Measurements from ENCODE around the gene NFYC.

The NFYC gene

DNA sequence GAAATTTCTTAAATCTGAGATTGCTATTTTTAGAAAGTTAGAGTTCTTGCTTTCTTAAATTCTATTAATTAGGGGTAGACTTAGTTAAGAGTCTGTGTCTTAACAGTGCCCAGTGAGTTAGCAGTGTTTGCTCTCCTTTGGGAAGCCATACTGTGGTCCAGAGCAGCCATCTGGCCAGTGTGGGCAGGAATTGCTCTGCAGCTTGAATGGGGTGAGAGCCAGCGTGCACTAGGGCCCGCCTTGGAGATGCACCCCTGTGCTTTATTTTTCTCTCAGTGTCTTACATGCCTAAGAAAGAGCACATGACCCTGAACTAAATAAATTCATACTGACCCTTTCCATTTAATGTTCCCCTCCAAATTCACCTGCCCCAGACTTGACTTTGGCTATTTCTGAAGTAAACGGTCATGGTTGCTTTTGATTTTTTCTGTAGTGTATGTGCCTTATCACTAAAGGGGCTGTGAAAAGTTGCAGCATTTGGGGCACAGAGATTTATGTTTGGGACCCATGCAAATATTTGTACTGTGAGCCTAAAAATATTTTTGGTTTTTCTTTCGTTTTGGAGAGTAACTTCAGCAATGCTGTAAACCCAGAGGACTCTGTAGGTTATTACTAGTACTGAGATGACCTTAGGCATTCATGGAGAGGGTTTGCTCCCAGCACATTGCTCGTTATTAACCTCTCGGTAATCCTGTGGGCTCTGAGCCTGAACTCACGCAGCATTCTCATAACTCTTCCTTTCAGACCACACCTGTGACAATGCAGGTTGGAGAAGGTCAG is 70.8 kb downstream of the NFYC start:
- DNase-seq: no peak

GRCh38 chr1:40763742-40764532 is 72.4 kb downstream of the NFYC start:
- no peak for DNase-seq

DNA sequence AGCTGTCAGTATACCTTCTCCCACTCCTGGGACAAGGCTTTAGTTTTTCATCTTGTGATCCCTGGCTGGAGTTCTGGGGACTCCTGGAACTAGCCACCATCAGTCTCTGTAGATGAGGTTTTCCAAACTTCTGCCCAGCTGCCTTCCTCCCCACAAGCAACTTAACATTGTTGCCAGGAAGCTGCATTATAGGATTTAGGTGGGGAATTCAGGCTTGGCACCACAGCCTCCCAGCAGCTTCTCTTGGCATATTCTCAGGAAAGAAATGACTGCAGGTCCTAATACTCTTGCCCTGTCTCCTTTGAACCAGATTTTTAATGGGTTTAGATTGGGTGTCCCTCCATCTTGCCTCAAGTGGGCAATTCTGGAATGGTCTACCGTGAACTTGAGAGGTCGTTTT is 73.5 kb downstream of the NFYC start:
- no peak for DNase-seq

DNA sequence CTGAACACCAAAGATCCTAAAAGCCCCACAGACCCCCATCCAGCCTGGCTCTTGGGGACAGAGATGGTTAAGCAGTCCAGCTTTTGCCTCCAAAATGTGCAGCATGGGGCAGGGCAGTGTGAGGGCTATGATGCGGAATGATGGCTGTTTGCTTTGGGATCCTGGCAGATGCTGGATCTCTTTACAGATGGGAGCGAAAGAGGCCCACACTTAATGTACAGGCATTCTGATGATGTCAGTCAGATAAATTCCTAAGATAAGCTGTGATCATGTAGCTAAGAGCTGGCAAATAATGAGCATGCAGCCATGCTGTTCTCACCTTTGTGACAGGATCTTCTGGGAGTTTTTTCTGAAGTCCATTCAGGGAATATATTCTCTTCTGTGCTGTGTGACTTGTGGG is 74.5 kb downstream of the NFYC start:
- DNase-seq: no peak

DNA sequence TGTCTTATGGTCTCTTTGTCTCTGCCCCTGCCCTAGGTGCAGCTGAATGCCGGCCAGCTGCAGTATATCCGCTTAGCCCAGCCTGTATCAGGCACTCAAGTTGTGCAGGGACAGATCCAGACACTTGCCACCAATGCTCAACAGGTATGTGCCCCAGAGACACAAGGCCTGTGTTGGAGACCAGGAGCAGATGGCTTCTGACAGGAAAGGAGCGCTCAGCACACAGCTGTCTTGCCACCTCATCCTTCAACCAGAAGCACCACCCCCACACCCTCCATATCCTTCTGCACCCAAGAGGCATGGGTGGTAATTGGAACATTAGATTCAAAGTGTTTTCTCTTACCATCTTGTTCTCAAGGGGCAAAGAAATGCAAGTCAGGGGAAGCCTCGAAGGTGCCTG is 75.1 kb downstream of the NFYC start:
- DNase-seq: no peak

GRCh38 chr1:40768146-40768990 is 76.9 kb downstream of the NFYC start:
- DNase-seq: no peak

DNA sequence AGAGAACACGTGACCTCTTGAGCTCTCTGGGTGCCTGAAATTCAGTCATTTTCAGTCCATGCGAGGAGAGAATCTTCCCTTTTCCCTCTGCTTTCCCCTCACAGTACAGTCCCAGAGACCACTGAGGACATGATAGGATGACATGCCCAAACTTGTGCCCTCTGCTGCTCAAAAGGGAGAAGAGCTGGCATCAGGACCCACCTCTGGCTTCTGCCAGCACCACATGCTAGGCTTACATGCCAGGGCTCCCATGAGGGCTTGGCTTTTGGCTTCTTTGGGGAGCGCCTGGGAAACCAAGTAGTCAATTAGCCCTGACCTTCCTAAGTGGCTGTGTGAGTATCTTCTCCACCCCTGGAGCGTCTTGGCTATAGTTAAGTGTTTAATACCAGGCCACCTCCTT is 78.3 kb downstream of the NFYC start:
- no peak for DNase-seq

DNA sequence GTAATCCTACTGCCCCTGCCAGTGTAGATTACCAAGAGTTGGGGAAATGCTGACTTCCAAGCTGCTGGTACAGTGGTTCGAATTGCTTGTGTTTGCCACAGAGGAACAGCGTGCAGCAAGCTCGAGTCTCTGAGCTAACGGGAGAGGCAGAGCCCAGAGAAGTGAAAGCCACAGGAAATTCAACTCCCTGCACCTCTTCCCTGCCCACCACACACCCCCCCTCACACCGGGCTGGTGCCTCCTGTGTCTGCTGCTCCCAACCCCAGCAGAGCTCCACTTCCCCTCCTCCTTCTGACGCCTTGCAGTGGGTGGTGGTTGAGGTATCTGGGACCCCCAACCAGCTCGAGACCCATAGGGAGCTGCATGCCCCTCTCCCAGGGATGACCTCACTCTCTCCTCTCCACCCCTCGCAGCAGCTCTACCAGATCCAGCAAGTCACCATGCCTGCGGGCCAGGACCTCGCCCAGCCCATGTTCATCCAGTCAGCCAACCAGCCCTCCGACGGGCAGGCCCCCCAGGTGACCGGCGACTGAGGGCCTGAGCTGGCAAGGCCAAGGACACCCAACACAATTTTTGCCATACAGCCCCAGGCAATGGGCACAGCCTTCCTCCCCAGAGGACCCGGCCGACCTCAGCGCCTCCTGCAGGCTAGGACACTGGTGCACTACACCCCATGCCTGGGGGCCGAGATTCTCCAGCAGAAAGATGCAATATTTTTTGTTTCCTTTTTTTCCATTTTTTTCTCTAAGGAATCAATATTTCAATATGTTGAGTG is 79.0 kb downstream of the NFYC start:
- no peak for DNase-seq

DNA sequence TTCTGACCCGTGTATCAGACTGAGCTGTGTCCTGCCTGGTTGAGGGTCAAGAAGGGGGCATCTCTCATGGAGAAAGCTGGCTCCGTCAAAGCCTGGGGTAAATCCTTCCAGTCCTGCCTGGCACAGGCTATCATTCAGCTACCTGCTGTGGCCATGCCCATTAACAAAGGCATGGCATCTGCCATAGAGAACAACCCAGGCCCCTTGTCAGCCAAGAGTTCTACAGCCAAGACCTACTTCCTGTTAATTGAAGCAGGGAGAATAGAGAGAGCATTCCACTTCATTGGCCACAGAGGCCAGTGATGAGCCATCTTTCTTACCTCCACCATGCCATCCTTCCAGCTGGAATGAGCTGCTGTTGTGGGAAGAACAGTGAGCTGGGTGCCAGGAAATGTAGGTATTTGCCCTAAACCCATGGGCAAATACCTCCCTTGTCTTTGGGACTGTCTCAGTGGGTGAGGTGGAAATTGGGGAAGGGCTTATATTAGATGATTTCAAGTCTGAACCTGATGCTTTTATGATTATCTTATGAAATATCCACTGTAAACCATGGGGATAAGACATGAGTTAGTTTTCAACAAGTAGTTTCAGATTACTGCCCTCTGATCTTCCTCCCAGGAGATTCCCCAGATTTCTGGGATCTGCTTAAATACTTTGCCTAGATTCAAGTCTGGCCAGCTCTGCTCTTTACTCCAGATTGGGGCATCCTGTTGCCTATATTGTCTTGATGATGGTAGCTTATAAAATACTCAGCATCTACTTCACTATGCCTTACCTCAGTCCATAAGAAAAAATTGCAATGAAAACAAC is 80.8 kb downstream of the NFYC start:
- no peak for DNase-seq

- no peak for DNase-seq
Observed at GRCh38 chr1:40773748-40774265, 82.3 kb downstream of the NFYC start.

GRCh38 chr1:40774266-40774998 is 82.9 kb downstream of the NFYC start:
- DNase-seq: peak; percentile 44

GRCh38 chr1:40776236-40777072 is 85.0 kb downstream of the NFYC start:
- DNase-seq: no peak

DNA sequence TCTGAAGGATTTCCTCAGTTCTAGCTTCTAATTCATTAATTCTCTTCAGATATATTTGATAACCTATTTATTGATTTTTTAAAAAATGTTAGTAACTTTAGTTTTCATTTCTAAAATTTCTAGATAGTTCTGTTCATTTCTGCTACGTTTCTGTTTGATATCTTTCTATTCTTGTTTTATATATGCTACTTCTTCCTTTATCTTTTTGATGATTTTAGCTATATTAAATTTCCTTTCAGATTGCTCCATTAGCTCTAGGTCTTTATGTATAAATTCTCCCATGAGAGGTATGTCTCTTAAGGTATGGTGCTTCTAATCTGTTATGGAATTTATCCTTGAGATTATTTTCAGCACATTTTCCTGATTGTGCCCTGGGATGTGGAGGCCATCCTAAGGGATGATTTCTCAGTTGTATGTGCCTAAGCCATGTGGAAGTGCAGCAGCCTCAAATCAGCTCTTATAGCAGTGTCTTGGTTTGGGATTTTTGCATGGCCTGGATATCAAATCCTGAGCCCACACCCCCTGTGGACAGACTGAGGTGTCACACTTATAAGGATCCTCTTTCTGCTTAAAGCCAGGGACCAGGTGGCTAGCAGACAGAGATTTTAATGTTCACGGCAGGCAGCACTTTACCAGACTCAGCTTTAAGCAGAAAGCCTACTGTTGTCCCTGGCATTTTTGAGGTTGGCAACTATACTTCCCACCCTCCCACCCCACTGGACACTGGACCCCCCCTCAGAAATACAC is 85.9 kb downstream of the NFYC start:
- no peak for DNase-seq

DNA sequence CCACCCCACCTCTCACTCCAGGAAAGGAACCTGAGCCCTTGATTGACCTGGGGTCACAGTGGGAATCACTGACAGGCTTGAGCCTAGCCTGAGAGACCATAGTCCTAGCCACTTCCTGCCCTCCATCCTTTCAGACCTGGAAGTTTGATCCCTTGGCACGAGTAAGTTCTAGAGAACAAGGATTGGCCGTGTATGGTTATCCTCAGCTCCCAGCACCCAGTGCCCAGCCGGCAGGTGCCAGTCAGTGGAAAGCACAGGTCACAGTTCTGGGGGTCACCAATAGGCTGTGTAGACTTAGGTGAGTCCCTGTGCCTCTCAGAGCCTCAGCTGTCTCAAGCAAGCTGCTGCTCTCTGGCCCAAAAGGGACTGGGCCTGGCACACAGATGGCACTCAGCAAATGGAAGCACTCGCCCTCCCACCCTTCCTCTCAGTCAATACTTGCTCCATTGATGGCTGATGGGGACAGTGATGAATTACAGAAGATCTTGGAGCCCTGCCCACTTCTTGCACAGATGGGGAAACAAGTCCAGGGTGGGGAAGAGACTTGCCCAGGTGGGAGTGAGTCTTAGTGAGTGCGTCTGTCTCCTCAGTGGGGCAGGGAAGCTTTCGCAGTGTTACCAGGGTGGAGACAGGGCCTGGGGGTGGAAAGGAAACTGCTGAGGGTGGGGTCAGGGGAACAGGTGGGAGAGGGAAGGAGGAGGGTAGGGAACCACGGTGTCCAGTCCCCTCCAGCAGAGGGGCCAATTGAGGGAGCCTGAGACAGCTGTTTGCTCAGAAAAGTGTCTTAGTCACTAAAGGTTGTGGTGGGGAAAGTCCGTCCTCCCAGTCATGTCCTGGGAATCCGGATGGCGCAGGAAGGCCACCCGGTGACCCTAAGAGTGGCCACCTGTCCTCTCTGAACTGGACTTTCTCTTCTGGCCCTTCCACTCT is 89.4 kb downstream of the NFYC start:
- no peak for DNase-seq

- DNase-seq: no peak
Observed at GRCh38 chr1:40781608-40781971, 90.1 kb downstream of the NFYC start.

- peak; percentile 60 for DNase-seq
Observed at GRCh38 chr1:40782371-40782956, 91.0 kb downstream of the NFYC start.

Measured in retina (tissue), 1 donor.